Measurements from ENCODE around the gene RPLP1. TPM values are rescaled to one million over a fixed set of nuclear protein-coding genes. Genes with fewer than 3 reads are reported as not detected.

The RPLP1 gene
- total and polyA plus RNA-seq, 4 donors, result 45.2 to 765 (median 319) TPM

GRCh38 chr15:69415381-69415780 is 37.2 kb upstream of the RPLP1 start:
- DNase-seq (ENCODE audit: low spot score), result no peak
- Histone ChIP-seq H3K27ac (ENCODE audit: low read depth in 1 of 2, low read length in 2 of 2) (no peak overlapping the region), H3K9me3 (ENCODE audit: control insufficient read depth in 4 of 4, low read length in 3 of 4) (no peaks in the 10 kb centered on the region), H3K9ac (ENCODE audit: low read depth in 1 of 2, low read length in 2 of 2) (no peak overlapping the region), H3K27me3 (ENCODE audit: control insufficient read depth in 4 of 4, insufficient read depth in 4 of 4, low read length in 3 of 4) (peaks cover 0 to 4% (median 0%) of the 10 kb centered on the region in 4 donors), H3K4me1 (ENCODE audit: control insufficient read depth in 4 of 4, insufficient read depth in 4 of 4, low read length in 3 of 4) (peaks cover 2 to 11% (median 6%) of the 10 kb centered on the region in 4 donors), H3K4me3 (ENCODE audit: low read depth in 1 of 3, low read length in 3 of 3) (no peak overlapping the region), H3K36me3 (ENCODE audit: control insufficient read depth in 4 of 4, insufficient read depth in 3 of 4, low read depth in 1 of 4, low read length in 3 of 4) (no peaks in the 10 kb centered on the region)
- WGBS, result 89% methylated on average over 3 of the region's 3 CpGs
- no peak for TF ChIP-seq ATF3 (IDR thresholded peaks at IDR 0.05)

- no peak overlapping the region for H3K9ac ChIP-seq (ENCODE audit: low read depth in 1 of 2, low read length in 2 of 2)
- H3K36me3 ChIP-seq (ENCODE audit: control insufficient read depth in 4 of 4, insufficient read depth in 3 of 4, low read depth in 1 of 4, low read length in 3 of 4), result no peaks in the 10 kb centered on the region
- DNase-seq (ENCODE audit: low spot score), result no peak
- peaks cover 2 to 11% (median 6%) of the 10 kb centered on the region in 4 donors for H3K4me1 ChIP-seq (ENCODE audit: control insufficient read depth in 4 of 4, insufficient read depth in 4 of 4, low read length in 3 of 4)
- no peak overlapping the region for H3K27ac ChIP-seq (ENCODE audit: low read depth in 1 of 2, low read length in 2 of 2)
- H3K9me3 ChIP-seq (ENCODE audit: control insufficient read depth in 4 of 4, low read length in 3 of 4), result no peaks in the 10 kb centered on the region
- H3K4me3 ChIP-seq (ENCODE audit: low read depth in 1 of 3, low read length in 3 of 3), result no peak overlapping the region
- H3K27me3 ChIP-seq (ENCODE audit: control insufficient read depth in 4 of 4, insufficient read depth in 4 of 4, low read length in 3 of 4), result peaks cover 0 to 4% (median 0%) of the 10 kb centered on the region in 4 donors
- no peak for TF ChIP-seq HNF4G (IDR thresholded peaks at IDR 0.05)
- TF ChIP-seq YY1 (IDR thresholded peaks at IDR 0.05), result no peak
- TF ChIP-seq SP1 (IDR thresholded peaks at IDR 0.05), result no peak
- no peak for TF ChIP-seq RXRA (IDR thresholded peaks at IDR 0.05)
- TF ChIP-seq EGR1 (IDR thresholded peaks at IDR 0.05; ENCODE audit: low read depth in 2 of 2), result no peak
- no peak for TF ChIP-seq FOXA1 (IDR thresholded peaks at IDR 0.05)
- no peak for TF ChIP-seq JUND (IDR thresholded peaks at IDR 0.05)
- TF ChIP-seq MAX (IDR thresholded peaks at IDR 0.05), result no peak
- TF ChIP-seq ATF3 (IDR thresholded peaks at IDR 0.05), result no peak
- no peak for TF ChIP-seq HNF4A (conservative IDR thresholded peaks at IDR 0.05)
- no peak for TF ChIP-seq REST (IDR thresholded peaks at IDR 0.05)
- no peak for TF ChIP-seq GABPA (IDR thresholded peaks at IDR 0.05 in 1 of 2, conservative IDR thresholded peaks at IDR 0.05 in 1 of 2)
These were observed 35.0 kb upstream of the RPLP1 start for GRCh38 chr15:69417581-69417980.

- TF ChIP-seq ATF3 (IDR thresholded peaks at IDR 0.05) (no peak), FOXA1 (IDR thresholded peaks at IDR 0.05) (no peak), CTCF (IDR thresholded peaks at IDR 0.05; ENCODE audit: low read depth, low read length, missing input control) (no peak), MAX (IDR thresholded peaks at IDR 0.05) (no peak), REST (IDR thresholded peaks at IDR 0.05) (no peak), GABPA (IDR thresholded peaks at IDR 0.05 in 1 of 2, conservative IDR thresholded peaks at IDR 0.05 in 1 of 2) (no peak), HNF4A (conservative IDR thresholded peaks at IDR 0.05) (no peak), RXRA (IDR thresholded peaks at IDR 0.05) (no peak), RAD21 (IDR thresholded peaks at IDR 0.05) (no peak)
- no peaks in the 10 kb centered on the region for H3K36me3 ChIP-seq (ENCODE audit: control insufficient read depth in 4 of 4, insufficient read depth in 3 of 4, low read depth in 1 of 4, low read length in 3 of 4)
- no peak for DNase-seq (ENCODE audit: low spot score)
- H3K27ac ChIP-seq (ENCODE audit: low read depth in 1 of 2, low read length in 2 of 2), result no peak overlapping the region
- no peaks in the 10 kb centered on the region for H3K27me3 ChIP-seq (ENCODE audit: control insufficient read depth in 4 of 4, insufficient read depth in 4 of 4, low read length in 3 of 4)
- no peak overlapping the region for H3K9ac ChIP-seq (ENCODE audit: low read depth in 1 of 2, low read length in 2 of 2)
- no peaks in the 10 kb centered on the region for H3K4me1 ChIP-seq (ENCODE audit: control insufficient read depth in 4 of 4, insufficient read depth in 4 of 4, low read length in 3 of 4)
- H3K4me3 ChIP-seq (ENCODE audit: low read depth in 1 of 3, low read length in 3 of 3), result no peak overlapping the region
- no peaks in the 10 kb centered on the region for H3K9me3 ChIP-seq (ENCODE audit: control insufficient read depth in 4 of 4, low read length in 3 of 4)
These were observed 31.1 kb upstream of the RPLP1 start for GRCh38 chr15:69421498-69421897.
